Measurements from ENCODE around the gene ITGB7. TPM values are rescaled to one million over a fixed set of nuclear protein-coding genes. Genes with fewer than 3 reads are reported as not detected.

ITGB7 gene
- 3.7 TPM for total RNA-seq

GRCh38 chr12:53207042-53207441 lies at the start of gene ITGB7:
Gene ITGB7, minus strand, starts transcription at chr12:53207251. Its CDS starts 6,808 bp downstream, at chr12:53200443.

GRCh38 chr12:53231921-53232645 lies 25.0 kb upstream of the ITGB7 start, which contains the start of gene RARG:
Gene RARG, minus strand, starts transcription at chr12:53232209. Its CDS starts 4,664 bp downstream, at chr12:53227545.

GRCh38 chr12:53180220-53180930 lies 26.7 kb downstream of the ITGB7 start, which contains the start of the genes CSAD and ZNF740:
Gene CSAD, minus strand, starts transcription at chr12:53180925. Its CDS starts 7,455 bp downstream, at chr12:53173470.
Gene ZNF740, plus strand, starts transcription at chr12:53180722. Its CDS starts 1,262 bp downstream, at chr12:53181984.

Small RNAs within 50 kb of the gene (small RNA-seq; reads per million reads assigned to genes)
- not detected for gene HIGD1AP1 (ENCODE audit: low replicate concordance)

Other genes starting within 250 kb of the ITGB7 start
- gene EIF4B, start 200.8 kb downstream of the ITGB7 start, total RNA-seq: 612 TPM
- gene TNS2, start 157.2 kb downstream of the ITGB7 start, total RNA-seq: 106 TPM
- 15.9 TPM for gene SPRYD3, start 127.9 kb downstream of the ITGB7 start, total RNA-seq
- gene IGFBP6, start 109.6 kb downstream of the ITGB7 start, total RNA-seq: 32.1 TPM
- gene SOAT2, start 103.8 kb downstream of the ITGB7 start, total RNA-seq: 0.41 TPM
- gene ZNF740, start 26.5 kb downstream of the ITGB7 start, total RNA-seq: 27.2 TPM
- gene CSAD, start 26.3 kb downstream of the ITGB7 start, total RNA-seq: 74.5 TPM
- 38.4 TPM for gene RARG, start 25.0 kb upstream of the ITGB7 start, total RNA-seq
- gene ESPL1, start 61.0 kb upstream of the ITGB7 start, total RNA-seq: 9.9 TPM
- 462 TPM for gene PFDN5, start 88.3 kb upstream of the ITGB7 start, total RNA-seq
- 36.9 TPM for gene MYG1, start 92.4 kb upstream of the ITGB7 start, total RNA-seq
- 57.4 TPM for gene AAAS, start 114.4 kb upstream of the ITGB7 start, total RNA-seq
- 0.23 TPM for gene SP7, start 129.1 kb upstream of the ITGB7 start, total RNA-seq
- gene SP1, start 172.9 kb upstream of the ITGB7 start, total RNA-seq: 67.6 TPM
- 0.47 TPM for gene AMHR2, start 216.6 kb upstream of the ITGB7 start, total RNA-seq
- gene PRR13, start 234.5 kb upstream of the ITGB7 start, total RNA-seq: 44.8 TPM
- gene PCBP2, start 244.9 kb upstream of the ITGB7 start, total RNA-seq: 505 TPM

All from metanephros (tissue), 2 donors.